Measurements from ENCODE around the gene ZNF274. TPM values are rescaled to one million over a fixed set of nuclear protein-coding genes. Genes with fewer than 3 reads are reported as not detected.

The ZNF274 gene
- total and polyA plus RNA-seq, 2 of the 8 experiments (the other 6 are each of a cell fraction or from before 2014, with no cell fraction given): 13.3 to 25.1 TPM

DNA sequence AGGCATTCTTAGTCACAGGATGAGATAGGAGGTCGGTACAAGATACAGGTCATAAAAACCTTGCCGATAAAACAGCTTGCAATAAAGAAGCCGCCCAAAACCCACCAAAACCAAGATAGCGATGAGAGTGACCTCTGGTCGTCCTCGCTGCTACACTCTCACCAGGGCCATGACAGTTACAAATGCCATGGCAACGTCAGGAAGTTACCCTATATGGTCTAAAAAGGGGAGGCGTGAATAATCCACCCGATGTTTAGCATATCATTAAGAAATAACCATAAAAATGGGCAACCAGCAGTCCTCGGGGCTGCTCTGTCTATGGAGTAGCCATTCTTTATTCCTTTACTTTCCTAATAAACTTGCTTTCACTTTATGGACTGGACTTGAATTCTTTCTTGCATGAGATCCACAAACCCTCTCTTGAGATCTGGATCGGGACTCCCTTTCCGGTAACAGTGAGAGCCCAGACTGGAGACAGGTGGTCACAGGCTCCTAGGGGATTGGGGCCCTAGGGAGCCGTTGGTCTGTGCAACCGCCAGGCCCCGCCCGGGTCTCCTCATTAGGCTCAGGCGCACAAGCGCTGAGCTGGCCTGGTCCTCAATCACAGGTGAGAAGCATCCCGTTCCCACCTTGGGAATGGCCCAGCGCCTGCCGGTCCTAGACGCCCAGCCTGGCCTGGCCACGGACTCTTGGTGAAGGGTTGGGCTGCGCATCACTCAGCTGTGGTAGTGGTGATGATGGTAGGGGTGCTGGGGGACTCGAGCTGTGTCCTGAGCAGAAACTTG lies 34.9 kb downstream of the ZNF274 start (continued):
- TF ChIP-seq, protein P1, sequence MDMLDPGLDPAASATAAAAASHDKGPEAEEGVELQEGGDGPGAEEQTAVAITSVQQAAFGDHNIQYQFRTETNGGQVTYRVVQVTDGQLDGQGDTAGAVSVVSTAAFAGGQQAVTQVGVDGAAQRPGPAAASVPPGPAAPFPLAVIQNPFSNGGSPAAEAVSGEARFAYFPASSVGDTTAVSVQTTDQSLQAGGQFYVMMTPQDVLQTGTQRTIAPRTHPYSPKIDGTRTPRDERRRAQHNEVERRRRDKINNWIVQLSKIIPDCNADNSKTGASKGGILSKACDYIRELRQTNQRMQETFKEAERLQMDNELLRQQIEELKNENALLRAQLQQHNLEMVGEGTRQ (IDR thresholded peaks at IDR 0.05; ENCODE audit: low read length): no peak
- no peak for TF ChIP-seq TAF7 (optimal IDR thresholded peaks at IDR 0.05; ENCODE audit: borderline replicate concordance, low read depth, low read length)
- TF ChIP-seq NRF1 (IDR thresholded peaks at IDR 0.05; ENCODE audit: low read depth, low read length): no peak
- TF ChIP-seq CHD2 (IDR thresholded peaks at IDR 0.05; ENCODE audit: low read length): no peak
- TF ChIP-seq TAF1 (IDR thresholded peaks at IDR 0.05; ENCODE audit: low read depth, low read length): no peak
- TF ChIP-seq, protein P2, sequence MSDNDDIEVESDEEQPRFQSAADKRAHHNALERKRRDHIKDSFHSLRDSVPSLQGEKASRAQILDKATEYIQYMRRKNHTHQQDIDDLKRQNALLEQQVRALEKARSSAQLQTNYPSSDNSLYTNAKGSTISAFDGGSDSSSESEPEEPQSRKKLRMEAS (IDR thresholded peaks at IDR 0.05): no peak
- TF ChIP-seq, protein P3, sequence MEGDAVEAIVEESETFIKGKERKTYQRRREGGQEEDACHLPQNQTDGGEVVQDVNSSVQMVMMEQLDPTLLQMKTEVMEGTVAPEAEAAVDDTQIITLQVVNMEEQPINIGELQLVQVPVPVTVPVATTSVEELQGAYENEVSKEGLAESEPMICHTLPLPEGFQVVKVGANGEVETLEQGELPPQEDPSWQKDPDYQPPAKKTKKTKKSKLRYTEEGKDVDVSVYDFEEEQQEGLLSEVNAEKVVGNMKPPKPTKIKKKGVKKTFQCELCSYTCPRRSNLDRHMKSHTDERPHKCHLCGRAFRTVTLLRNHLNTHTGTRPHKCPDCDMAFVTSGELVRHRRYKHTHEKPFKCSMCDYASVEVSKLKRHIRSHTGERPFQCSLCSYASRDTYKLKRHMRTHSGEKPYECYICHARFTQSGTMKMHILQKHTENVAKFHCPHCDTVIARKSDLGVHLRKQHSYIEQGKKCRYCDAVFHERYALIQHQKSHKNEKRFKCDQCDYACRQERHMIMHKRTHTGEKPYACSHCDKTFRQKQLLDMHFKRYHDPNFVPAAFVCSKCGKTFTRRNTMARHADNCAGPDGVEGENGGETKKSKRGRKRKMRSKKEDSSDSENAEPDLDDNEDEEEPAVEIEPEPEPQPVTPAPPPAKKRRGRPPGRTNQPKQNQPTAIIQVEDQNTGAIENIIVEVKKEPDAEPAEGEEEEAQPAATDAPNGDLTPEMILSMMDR (IDR thresholded peaks at IDR 0.05; ENCODE audit: control extremely low read depth in 1 of 3, insufficient read depth in 1 of 3, low read depth in 1 of 3, low read length in 3 of 3): no peak
- no peak for TF ChIP-seq HDAC2 (IDR thresholded peaks at IDR 0.05; ENCODE audit: borderline replicate concordance in 1 of 2, low read depth in 2 of 2, low read length in 2 of 2)
